GM12878 (cell line): ENCODE measurements around the gene USP28. TPM values are rescaled to one million over a fixed set of nuclear protein-coding genes. Genes with fewer than 3 reads are reported as not detected.
"Not testable (repeated sequence)": the region's sequence is repeated elsewhere in the genome, so short reads cannot be mapped to it uniquely, and the experiment has no call there.

Experiments used
- ATAC-seq: fragments of 200-7000 bp; cut with Tn5 transposase; 3 replicates; pipeline ENCODE4 v1.9.1; 2020; ENCODE audit warnings: mild to moderate bottlenecking, moderate library complexity
- BruUV-seq: library from RNA; stranded (reverse); fragments of 400-500 nt; replicated peaks from 2 replicates; lab custom pipeline; 2021; lab: Mats Ljungman, UMichigan
- CTCF ChIA-PET: fragments of 300-600 bp; sonication (Branson Sonifier 250); formaldehyde crosslinking; extraction: SDS; loops from one replicate; lab custom pipeline; 2021; ENCODE audit warnings: inconsistent platforms; lab: Yijun Ruan, JAX
- POLR2A ChIA-PET: fragments of 350-600 bp; formaldehyde crosslinking; extraction: SDS; loops from one replicate; lab custom pipeline; 2021; ENCODE audit warnings: inconsistent platforms; lab: Charles Lee
- RAD21 ChIA-PET: fragments of 300-600 bp; sonication (Branson Sonifier 250); formaldehyde crosslinking; loops from one replicate; lab custom pipeline; 2023; ENCODE audit warnings: antibody characterized with exemption; ENCODE audit not compliant: unreplicated experiment; lab: Charles Lee
- SMC1A ChIA-PET: fragments of 300-600 bp; sonication (Branson Sonifier 250); formaldehyde crosslinking; loops from one replicate; lab custom pipeline; 2023; ENCODE audit not compliant: unreplicated experiment, uncharacterized antibody; lab: Charles Lee
- DNase-seq: peaks from one replicate; pipeline ENCODE4 v3.0.0-alpha.2; 2011; ENCODE audit warnings: low read depth, low spot score
- FAIRE-seq: peaks from 3 replicates; lab custom pipeline; 2011; peaks lifted over from hg19 to GRCh38; lab: Jason Lieb, UNC
- H2AFZ ChIP-seq: 2 replicates; pipeline ENCODE4 v1.6.0; 2011; ENCODE audit warnings: low read depth, low read length, control low read depth; ENCODE audit not compliant: control insufficient read depth
- H3K27ac ChIP-seq: 2 replicates; pipeline ENCODE4 v1.5.1; 2011; ENCODE audit warnings: control low read depth; ENCODE audit not compliant: control insufficient read depth, insufficient read depth
- H3K27me3 ChIP-seq, 2 experiments: replicated peaks in 1 of 2; 2 replicates each; pipeline versions ENCODE4 v1.6.0 to v1.6.1; 2011; ENCODE audit warnings: low read length in 1 of 2; ENCODE audit not compliant: control insufficient read depth in 2 of 2, insufficient read depth in 2 of 2
- H3K36me3 ChIP-seq, 2 experiments: 2 replicates each; pipeline ENCODE4 v1.5.1; 2011; ENCODE audit warnings: low read length in 1 of 2; ENCODE audit not compliant: control insufficient read depth in 2 of 2, insufficient read depth in 2 of 2
- H3K4me1 ChIP-seq: 2 replicates; pipeline ENCODE4 v1.6.1; 2011; ENCODE audit warnings: mild to moderate bottlenecking, low read length, moderate library complexity, mixed read lengths; ENCODE audit not compliant: control insufficient read depth, insufficient read depth
- H3K4me2 ChIP-seq: 2 replicates; pipeline ENCODE4 v1.6.0; 2011; ENCODE audit warnings: control low read depth; ENCODE audit not compliant: control insufficient read depth, insufficient read depth
- H3K4me3 ChIP-seq: fragments of 200-600 bp; sonication (generic); 2 replicates; pipeline ENCODE4 v1.5.1; 2016
- H3K79me2 ChIP-seq: 2 replicates; pipeline ENCODE4 v1.6.0; 2011; ENCODE audit warnings: low read length; ENCODE audit not compliant: control insufficient read depth, insufficient read depth
- H3K9ac ChIP-seq: 2 replicates; pipeline ENCODE4 v1.8.0; 2011; ENCODE audit warnings: low read length, control low read depth, mixed read lengths; ENCODE audit not compliant: control insufficient read depth, insufficient read depth
- H3K9me3 ChIP-seq: replicated peaks from 3 replicates; pipeline ENCODE4 v1.5.1; 2011; ENCODE audit warnings: mild to moderate bottlenecking, low read length; ENCODE audit not compliant: control insufficient read depth, insufficient read depth
- H4K20me1 ChIP-seq: 2 replicates; pipeline ENCODE4 v1.6.0; 2011; ENCODE audit not compliant: control insufficient read depth, insufficient read depth
- BACH1 ChIP-seq: fragments of 450-650 bp; IDR thresholded peaks from 2 replicates; pipeline ENCODE4 v1.6.1; 2017; ENCODE audit warnings: mild to moderate bottlenecking, borderline replicate concordance
- BCL3 ChIP-seq: IDR thresholded peaks from 2 replicates; pipeline ENCODE4 v1.6.1; 2011; ENCODE audit warnings: borderline replicate concordance, low read depth, mild to moderate bottlenecking, moderate library complexity, low read length; ENCODE audit not compliant: insufficient read depth, poor library complexity, severe bottlenecking
- CEBPB ChIP-seq, 2 experiments: fragments of 150-350 bp in 1 of 2; IDR thresholded peaks; 2 replicates each; pipeline ENCODE4 v1.6.1; 2012 to 2014; ENCODE audit warnings: low read depth in 2 of 2, low read length in 2 of 2, borderline replicate concordance in 1 of 2, inconsistent platforms in 1 of 2
- EZH2 ChIP-seq: IDR thresholded peaks from 2 replicates; pipeline ENCODE4 v1.6.1; 2012; ENCODE audit warnings: low read depth, mild to moderate bottlenecking, control low read depth, inconsistent platforms, low read length, borderline replicate concordance; ENCODE audit not compliant: control insufficient read depth
- IKZF2 ChIP-seq, 2 experiments: fragments of 450-650 bp; IDR thresholded peaks; 2 replicates each; pipeline ENCODE4 v1.6.1; 2017; ENCODE audit warnings: mild to moderate bottlenecking in 2 of 2, moderate library complexity in 2 of 2
- IRF5 ChIP-seq: fragments of 450-650 bp; IDR thresholded peaks from 2 replicates; pipeline ENCODE4 v1.6.1; 2017; ENCODE audit warnings: borderline replicate concordance
- PKNOX1 ChIP-seq: fragments of 450-650 bp; IDR thresholded peaks from 2 replicates; pipeline ENCODE4 v1.6.1; 2016; ENCODE audit warnings: mild to moderate bottlenecking
- SMARCA5 ChIP-seq: fragments of 450-650 bp; IDR thresholded peaks from 2 replicates; pipeline ENCODE4 v1.6.1; 2017; ENCODE audit warnings: mild to moderate bottlenecking
- TCF12 ChIP-seq: IDR thresholded peaks from 2 replicates; pipeline ENCODE4 v1.6.1; 2011; ENCODE audit warnings: low read depth, mild to moderate bottlenecking, low read length
- YY1 ChIP-seq: IDR thresholded peaks from 2 replicates; pipeline ENCODE4 v1.6.1; 2011; ENCODE audit warnings: low read depth, mild to moderate bottlenecking, low read length
- WGBS: methylation state at CpG from one replicate; pipeline ENCODE4 v1.1.6; 2016; ENCODE audit warnings: low lambda C conversion rate; ENCODE audit not compliant: insufficient replicate concordance, insufficient coverage; ENCODE audit errors: missing lambda C conversion rate; 5-methylcytosine and 5-hydroxymethylcytosine counted together
- in situ Hi-C: fragments of 300-500 bp; cut with MboI; formaldehyde crosslinking; loops from 9 replicates; pipeline ENCODE4 v1.14.3; 2018; ENCODE audit warnings: mixed read lengths
- intact Hi-C: fragments of 100-400 bp; cut with micrococcal nuclease; formaldehyde crosslinking; loops from one replicate; pipeline ENCODE4 v1.14.2; 2022; ENCODE audit not compliant: unreplicated experiment
- polyA plus RNA-seq, 11 experiments: library from polyadenylated mRNA; depleted of rRNA in 4 of 11; unstranded in 6 of 11; stranded (reverse) in 5 of 11; fragments of >200 nt; fragmentation: Nextera tagmentation in 4 of 11; fragmentation: Illumina TruSeq in 1 of 11; extraction: Ambion mirVana in 4 of 11; extraction: Trizol in 1 of 11; gene quantifications; 1 replicate in 1 of 11; 2 replicates in 10 of 11; pipeline versions ENCODE4 v1.2.1 to v1.2.3, GENCODE V29; 2011 to 2016; ENCODE audit warnings: inconsistent platforms in 2 of 11, missing spikeins in 2 of 11, low read depth in 1 of 11
- total RNA-seq, 4 experiments: library from RNA; depleted of rRNA in 3 of 4; stranded (reverse); fragments of >200 nt in 3 of 4; fragmentation: Illumina TruSeq in 1 of 4; extraction: Trizol in 1 of 4; gene quantifications; 2 replicates each; pipeline versions ENCODE4 v1.2.1 to v1.2.3, GENCODE V29; 2013 to 2021

Gene USP28
- total and polyA plus RNA-seq, 10 of the 15 experiments (the other 5 are each of a cell fraction or from before 2014, with no cell fraction given) = 2.8 to 60.4 (median 24.1) TPM

GRCh38 chr11:113764527-113765219 is 110.7 kb downstream of the USP28 start:
- Histone ChIP-seq H3K9me3 (no peaks in the 10 kb centered on the region), H3K4me3 (no peak overlapping the region)
- FAIRE-seq = no peak
- 100% methylated on average over 2 of the region's 2 CpGs for WGBS
- BruUV-seq = no TSS peak
- ATAC-seq = no peak
- no peak for TF ChIP-seq EZH2
- no peak for TF ChIP-seq CEBPB (IDR thresholded peaks at IDR 0.05; ENCODE audit: borderline replicate concordance in 1 of 2, low read depth in 2 of 2, low read length in 2 of 2)
- TF ChIP-seq YY1 = no peak
- no peak for TF ChIP-seq PKNOX1
- no peak for TF ChIP-seq IKZF2 (IDR thresholded peaks at IDR 0.05)
- no peak for TF ChIP-seq SMARCA5
- TF ChIP-seq IRF5 = no peak
- no peak for TF ChIP-seq BACH1
- no peak for TF ChIP-seq BCL3
- TF ChIP-seq TCF12 = no peak
- TF ChIP-seq, all 136 proteins: peak for 0
- no peak overlapping the region for H3K9ac ChIP-seq
- no peaks in the 10 kb centered on the region for H3K4me1 ChIP-seq
- ChIA-PET RAD21 (no interaction called here), CTCF (interaction anchor here (2.7 kb wide), 1 partner anchor 9 kb away, joined by 12 read pairs; the partner anchor contains the start of gene ZW10), SMC1A (no interaction called here), POLR2A (no interaction called here)
- H3K4me2 ChIP-seq = no peak overlapping the region
- intact Hi-C loops (no loop called here), in situ Hi-C loops (no loop called here)
- peaks cover 2% of the 10 kb centered on the region for H3K79me2 ChIP-seq
- H4K20me1 ChIP-seq = no peaks in the 10 kb centered on the region
- H3K27ac ChIP-seq = no peak overlapping the region
- DNase-seq = no peak
- peaks cover 2 to 31% of the 10 kb centered on the region in 2 experiments for H3K36me3 ChIP-seq
- no peak overlapping the region for H2AFZ ChIP-seq
- H3K27me3 ChIP-seq = no peaks in the 10 kb centered on the region

- WGBS = 91% methylated on average over 2 of the region's 2 CpGs
- H2AFZ ChIP-seq, H3K4me2 ChIP-seq, H3K4me1 ChIP-seq, H3K27me3 ChIP-seq, intact Hi-C loops, RAD21 ChIA-PET, ATAC-seq, H4K20me1 ChIP-seq, FAIRE-seq, H3K79me2 ChIP-seq, in situ Hi-C loops, SMC1A ChIA-PET, POLR2A ChIA-PET, BruUV-seq, H3K9ac ChIP-seq, DNase-seq, H3K27ac ChIP-seq, H3K4me3 ChIP-seq, H3K9me3 ChIP-seq: not testable (repeated sequence)
- CTCF ChIA-PET = interaction anchor here (2.7 kb wide), 1 partner anchor 11 kb away, joined by 12 read pairs; the partner anchor contains the start of gene ZW10
- peaks cover 5 to 35% of the 10 kb centered on the region in 2 experiments for H3K36me3 ChIP-seq
Observed at GRCh38 chr11:113763040-113763439, 112.3 kb downstream of the USP28 start.
